Fibroblast of lung (primary cell): ENCODE measurements around the gene MLLT6. TPM values are rescaled to one million over a fixed set of nuclear protein-coding genes. Genes with fewer than 3 reads are reported as not detected.
"Not testable (repeated sequence)": the region's sequence is repeated elsewhere in the genome, so short reads cannot be mapped to it uniquely, and the experiment has no call there.

Experiments
- DNase-seq, 2 donors: peaks; one replicate each; pipeline versions ENCODE4 v3.0.0 to v3.0.0-alpha.2; 2010; ENCODE audit warnings: low read depth in 2 of 2
- H2AFZ ChIP-seq: 2 replicates; pipeline ENCODE4 v1.5.1; 2012; ENCODE audit warnings: low read length, control low read depth, inconsistent platforms
- H3K27ac ChIP-seq: 2 replicates; pipeline ENCODE4 v1.5.1; 2011; ENCODE audit warnings: low read length, control low read depth; ENCODE audit not compliant: insufficient read depth
- H3K27me3 ChIP-seq: 2 replicates; pipeline ENCODE4 v1.5.1; 2011; ENCODE audit warnings: mild to moderate bottlenecking, low read length; ENCODE audit not compliant: control insufficient read depth, insufficient read depth
- H3K36me3 ChIP-seq: 2 replicates; pipeline ENCODE4 v1.5.1; 2011; ENCODE audit warnings: low read length; ENCODE audit not compliant: control insufficient read depth, insufficient read depth
- H3K4me1 ChIP-seq: 2 replicates; pipeline ENCODE4 v1.5.1; 2011; ENCODE audit warnings: low read length; ENCODE audit not compliant: control insufficient read depth, insufficient read depth; ENCODE audit errors: extremely low read depth
- H3K4me2 ChIP-seq: 2 replicates; pipeline ENCODE4 v1.5.1; 2011; ENCODE audit warnings: low read length, control low read depth; ENCODE audit not compliant: insufficient read depth; ENCODE audit errors: extremely low read depth
- H3K4me3 ChIP-seq, 4 experiments: fragments of 200-600 bp in 1 of 4; sonication (generic) in 1 of 4; replicated peaks in 1 of 4; 2 replicates each; pipeline ENCODE4 v1.5.1; 2011 to 2016; ENCODE audit warnings: low read length in 4 of 4, low read depth in 3 of 4, mild to moderate bottlenecking in 3 of 4, control low read depth in 2 of 4, inconsistent platforms in 1 of 4, mixed read lengths in 1 of 4; ENCODE audit not compliant: insufficient read depth in 1 of 4; ENCODE audit errors: control extremely low read depth in 1 of 4
- H3K79me2 ChIP-seq: 2 replicates; pipeline ENCODE4 v1.5.1; 2012; ENCODE audit warnings: mild to moderate bottlenecking, low read length, inconsistent platforms; ENCODE audit not compliant: control insufficient read depth, insufficient read depth
- H3K9ac ChIP-seq: 2 replicates; pipeline ENCODE4 v1.5.1; 2011; ENCODE audit warnings: mild to moderate bottlenecking, low read length, control low read depth; ENCODE audit not compliant: insufficient read depth
- H3K9me3 ChIP-seq: 2 replicates; pipeline ENCODE4 v1.5.1; 2012; ENCODE audit warnings: low read depth, low read length; ENCODE audit not compliant: control insufficient read depth, insufficient read depth
- H4K20me1 ChIP-seq: 2 replicates; pipeline ENCODE4 v1.5.1; 2011; ENCODE audit warnings: low read length; ENCODE audit not compliant: control insufficient read depth, insufficient read depth; ENCODE audit errors: extremely low read depth
- EZH2 ChIP-seq: IDR thresholded peaks from 2 replicates; pipeline ENCODE4 v1.5.1; 2012; ENCODE audit warnings: low read length, control low read depth, mild to moderate bottlenecking; ENCODE audit errors: missing control alignments
- polyA plus RNA-seq, 2 donors: library from polyadenylated mRNA; depleted of rRNA in 1 of 2; stranded (reverse) in 1 of 2; unstranded in 1 of 2; fragments of >200 nt; gene quantifications; 2 replicates each; pipeline ENCODE4 v1.2.1, GENCODE V29; 2011 to 2012; ENCODE audit warnings: missing spikeins in 1 of 2
- total RNA-seq: library from RNA; depleted of rRNA; stranded (reverse); fragments of >200 nt; gene quantifications from 2 replicates; pipeline ENCODE4 v1.2.1, GENCODE V29; 2014
- TF ChIP-seq, protein P1 (sequence below), 2 donors: IDR thresholded peaks in 1 of 2; conservative IDR thresholded peaks in 1 of 2; 1 replicate in 1 of 2; 2 replicates in 1 of 2; pipeline ENCODE4 v1.5.1; 2011 to 2012; ENCODE audit warnings: low read length in 2 of 2, control low read depth in 1 of 2, inconsistent platforms in 1 of 2, low read depth in 1 of 2, mild to moderate bottlenecking in 1 of 2

The MLLT6 gene
- total and polyA plus RNA-seq, 2 donors (not counting 1 experiment from before 2014, with no cell fraction given) = 15.4 to 17.7 TPM

DNA sequence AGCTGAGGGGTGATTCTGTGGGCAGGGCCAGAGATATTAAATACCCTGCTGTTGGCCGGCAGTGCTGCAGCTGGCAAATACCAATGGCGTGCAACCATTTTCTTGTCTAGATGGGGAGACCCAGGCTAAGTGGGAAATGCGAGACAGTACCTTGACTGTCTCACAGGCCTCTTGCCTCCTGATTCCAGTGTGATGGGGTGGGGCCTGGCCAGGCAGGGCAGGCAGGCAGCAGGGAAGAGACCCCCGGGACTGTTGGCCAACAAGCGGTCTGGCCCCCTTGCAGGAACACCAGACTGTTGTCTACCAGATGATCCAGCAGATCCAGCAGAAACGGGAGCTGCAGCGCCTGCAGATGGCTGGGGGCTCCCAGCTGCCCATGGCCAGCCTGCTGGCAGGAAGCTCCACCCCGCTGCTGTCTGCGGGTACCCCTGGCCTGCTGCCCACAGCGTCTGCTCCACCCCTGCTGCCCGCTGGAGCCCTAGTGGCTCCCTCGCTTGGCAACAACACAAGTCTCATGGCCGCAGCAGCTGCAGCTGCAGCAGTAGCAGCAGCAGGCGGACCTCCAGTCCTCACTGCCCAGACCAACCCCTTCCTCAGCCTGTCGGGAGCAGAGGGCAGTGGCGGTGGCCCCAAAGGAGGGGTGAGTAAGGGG lies 19.4 kb downstream of the MLLT6 start:
- H3K27me3 ChIP-seq = no peaks in the 10 kb centered on the region
- no peaks in the 10 kb centered on the region for H3K79me2 ChIP-seq
- DNase-seq = no peak
- H3K36me3 ChIP-seq = peaks cover 12% of the 10 kb centered on the region
- no peak overlapping the region for H3K4me3 ChIP-seq
- no peak overlapping the region for H2AFZ ChIP-seq
- no peaks in the 10 kb centered on the region for H3K4me1 ChIP-seq
- no peak overlapping the region for H3K4me2 ChIP-seq
- H3K27ac ChIP-seq = no peak overlapping the region
- no peak overlapping the region for H3K9ac ChIP-seq
- no peaks in the 10 kb centered on the region for H4K20me1 ChIP-seq
- TF ChIP-seq, protein P1, sequence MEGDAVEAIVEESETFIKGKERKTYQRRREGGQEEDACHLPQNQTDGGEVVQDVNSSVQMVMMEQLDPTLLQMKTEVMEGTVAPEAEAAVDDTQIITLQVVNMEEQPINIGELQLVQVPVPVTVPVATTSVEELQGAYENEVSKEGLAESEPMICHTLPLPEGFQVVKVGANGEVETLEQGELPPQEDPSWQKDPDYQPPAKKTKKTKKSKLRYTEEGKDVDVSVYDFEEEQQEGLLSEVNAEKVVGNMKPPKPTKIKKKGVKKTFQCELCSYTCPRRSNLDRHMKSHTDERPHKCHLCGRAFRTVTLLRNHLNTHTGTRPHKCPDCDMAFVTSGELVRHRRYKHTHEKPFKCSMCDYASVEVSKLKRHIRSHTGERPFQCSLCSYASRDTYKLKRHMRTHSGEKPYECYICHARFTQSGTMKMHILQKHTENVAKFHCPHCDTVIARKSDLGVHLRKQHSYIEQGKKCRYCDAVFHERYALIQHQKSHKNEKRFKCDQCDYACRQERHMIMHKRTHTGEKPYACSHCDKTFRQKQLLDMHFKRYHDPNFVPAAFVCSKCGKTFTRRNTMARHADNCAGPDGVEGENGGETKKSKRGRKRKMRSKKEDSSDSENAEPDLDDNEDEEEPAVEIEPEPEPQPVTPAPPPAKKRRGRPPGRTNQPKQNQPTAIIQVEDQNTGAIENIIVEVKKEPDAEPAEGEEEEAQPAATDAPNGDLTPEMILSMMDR (conservative IDR thresholded peaks at IDR 0.05 in 1 of 2, IDR thresholded peaks at IDR 0.05 in 1 of 2; ENCODE audit: low read depth in 1 of 2, low read length in 2 of 2) = no peak
- TF ChIP-seq EZH2 = no peak
- H3K9me3 ChIP-seq = no peaks in the 10 kb centered on the region

DNA sequence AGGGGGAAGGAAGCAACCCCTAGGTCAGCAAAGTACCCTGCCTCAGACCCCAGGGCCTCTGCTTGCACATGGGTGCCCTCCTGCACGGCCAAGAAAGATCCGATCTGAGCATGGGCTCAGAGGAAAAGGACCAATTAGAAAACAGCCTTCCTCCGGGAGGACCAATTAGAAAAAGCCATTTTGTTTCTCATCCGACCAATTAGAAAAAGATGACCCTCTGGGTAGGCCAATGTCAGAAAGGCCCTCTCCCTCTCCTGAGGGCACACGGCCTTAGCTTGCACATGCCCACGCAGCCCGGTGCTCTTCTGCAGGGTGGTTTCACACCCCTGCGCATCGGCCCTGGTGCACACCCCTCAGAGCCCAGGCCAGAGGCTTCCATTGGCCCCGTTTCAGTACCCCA lies 20.0 kb downstream of the MLLT6 start:
- no peak for TF ChIP-seq EZH2
- TF ChIP-seq, protein P1 (conservative IDR thresholded peaks at IDR 0.05 in 1 of 2, IDR thresholded peaks at IDR 0.05 in 1 of 2; ENCODE audit: low read depth in 1 of 2, low read length in 2 of 2) = no peak
- Histone ChIP-seq H3K79me2 (no peaks in the 10 kb centered on the region), H3K36me3 (peaks cover 12% of the 10 kb centered on the region), H2AFZ (no peak overlapping the region), H3K4me1 (no peaks in the 10 kb centered on the region), H3K9me3 (no peaks in the 10 kb centered on the region), H3K4me2 (no peak overlapping the region), H3K4me3 (no peak overlapping the region), H3K27me3 (no peaks in the 10 kb centered on the region), H4K20me1 (no peaks in the 10 kb centered on the region), H3K9ac (no peak overlapping the region), H3K27ac (no peak overlapping the region)
- no peak for DNase-seq

DNA sequence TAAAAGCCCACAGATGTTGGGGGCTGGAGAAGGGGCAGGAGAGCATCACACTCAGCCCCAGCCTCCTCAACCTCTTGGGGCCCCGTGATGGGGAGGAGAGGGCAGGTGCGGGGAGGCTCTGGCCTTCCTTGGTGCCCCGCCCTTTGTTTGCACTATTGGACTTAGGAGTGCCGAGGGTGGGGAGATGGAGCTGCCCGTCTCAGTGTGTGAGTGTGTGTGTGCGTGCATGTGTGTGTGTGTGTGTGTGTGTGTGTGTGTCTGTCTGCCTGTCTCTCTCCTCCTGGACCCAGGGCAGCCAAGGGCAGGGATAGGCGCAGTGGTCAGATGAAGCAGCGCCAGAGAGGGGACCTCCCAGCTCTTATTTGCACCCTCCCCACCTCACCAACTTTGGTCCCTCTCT lies 21.1 kb downstream of the MLLT6 start:
- not testable (repeated sequence) for H3K27me3 ChIP-seq, H3K9ac ChIP-seq, DNase-seq, H3K27ac ChIP-seq, H3K36me3 ChIP-seq, H3K79me2 ChIP-seq, H3K4me3 ChIP-seq, H4K20me1 ChIP-seq, H3K9me3 ChIP-seq, H3K4me1 ChIP-seq, H3K4me2 ChIP-seq, H2AFZ ChIP-seq
